ENCODE data around the gene SFTPB.
"Not testable (repeated sequence)": the region's sequence is repeated elsewhere in the genome, so short reads cannot be mapped to it uniquely, and the experiment has no call there.

The SFTPB gene

DNA sequence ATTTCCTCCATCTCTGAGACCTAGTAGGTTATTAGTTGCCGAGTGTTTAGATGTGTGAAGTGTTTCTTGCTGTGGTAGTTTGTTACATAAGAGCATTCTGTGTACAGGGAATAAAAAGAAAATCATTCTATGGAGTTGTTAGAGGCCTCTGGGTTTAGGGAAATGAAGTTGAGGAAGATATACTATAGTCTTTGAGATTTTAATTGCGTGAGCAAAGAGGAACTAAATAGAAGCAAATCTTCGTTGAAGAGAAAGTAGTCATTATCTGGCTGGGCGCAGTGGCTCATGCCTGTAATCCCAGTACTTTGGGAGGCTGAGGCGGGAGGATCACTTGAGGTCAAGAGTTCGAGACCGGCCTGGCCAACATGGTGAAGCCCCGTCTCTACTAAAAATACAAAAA lies 33.0 kb downstream of the SFTPB start:
- DNase-seq (ENCODE audit: extremely low read depth, low read depth): no peak
- TF ChIP-seq CTCF (IDR thresholded peaks at IDR 0.05; ENCODE audit: low read depth, low read length): no peak

DNA sequence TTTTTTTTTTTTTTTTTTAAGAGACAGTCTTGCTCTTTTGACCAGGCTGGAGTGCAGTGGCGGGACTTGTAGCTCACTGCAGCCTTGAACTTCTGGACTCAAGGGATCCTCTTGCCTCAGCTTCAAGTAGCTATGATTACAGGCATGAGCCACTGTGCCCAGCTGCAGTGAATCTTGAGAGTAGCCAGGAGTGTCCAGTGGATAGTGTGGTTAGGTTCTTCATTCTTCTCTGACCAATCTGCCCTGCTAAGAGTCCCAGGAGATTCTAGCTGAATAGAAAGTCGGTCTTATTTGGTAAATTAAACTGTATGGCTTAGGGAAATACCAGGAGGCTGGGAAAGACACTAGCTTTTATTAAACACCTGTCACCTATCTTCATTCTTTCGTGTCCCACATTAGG lies 36.7 kb downstream of the SFTPB start:
- no peak for DNase-seq (ENCODE audit: extremely low read depth, low read depth)
- no peak for TF ChIP-seq CTCF (IDR thresholded peaks at IDR 0.05; ENCODE audit: low read depth, low read length)

GRCh38 chr2:85628658-85629057 lies 39.3 kb downstream of the SFTPB start:
- DNase-seq (ENCODE audit: extremely low read depth, low read depth): no peak
- no peak for TF ChIP-seq CTCF (IDR thresholded peaks at IDR 0.05; ENCODE audit: low read depth, low read length)

DNA sequence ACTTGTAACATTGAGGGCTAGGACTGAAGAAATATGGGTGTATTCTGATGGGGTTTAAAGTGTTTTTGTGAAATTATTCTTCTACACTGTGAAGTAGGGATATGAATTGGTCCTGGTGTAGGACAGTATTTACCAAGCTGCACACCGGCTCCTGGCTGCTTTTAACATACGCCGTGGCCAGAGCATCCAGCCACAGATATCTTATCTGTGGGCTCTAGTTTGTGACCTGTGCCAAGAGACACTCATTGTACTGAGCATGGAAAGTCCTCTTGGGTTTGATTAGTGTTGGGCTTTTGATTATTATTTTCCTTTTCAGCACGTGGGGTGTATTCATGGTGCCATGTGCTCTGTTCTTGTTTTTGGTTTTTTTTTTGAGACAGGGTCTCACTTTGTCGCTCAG lies 44.0 kb downstream of the SFTPB start:
- no peak for DNase-seq (ENCODE audit: extremely low read depth, low read depth)
- TF ChIP-seq CTCF (IDR thresholded peaks at IDR 0.05; ENCODE audit: low read depth, low read length): no peak

DNA sequence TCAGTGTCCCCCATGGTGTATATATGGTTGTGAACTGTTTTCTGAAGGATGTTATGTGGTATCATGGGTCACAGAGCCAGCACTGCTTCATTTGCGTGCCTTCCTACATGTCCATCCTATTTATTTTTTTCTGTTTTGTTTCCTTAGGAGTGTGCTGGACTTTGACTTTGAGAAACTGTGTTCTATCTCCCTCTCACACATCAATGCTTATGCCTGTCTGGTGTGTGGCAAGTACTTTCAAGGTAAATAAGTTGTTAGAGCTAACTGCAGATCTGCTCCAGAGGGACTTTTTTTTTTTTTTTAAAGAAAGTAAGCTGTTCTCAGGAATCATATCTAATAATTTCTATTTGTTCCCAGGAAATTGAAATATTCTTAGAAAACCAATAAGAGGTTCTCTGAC lies 46.7 kb downstream of the SFTPB start:
- no peak for DNase-seq (ENCODE audit: extremely low read depth, low read depth)
- TF ChIP-seq CTCF (IDR thresholded peaks at IDR 0.05; ENCODE audit: low read depth, low read length): no peak

DNA sequence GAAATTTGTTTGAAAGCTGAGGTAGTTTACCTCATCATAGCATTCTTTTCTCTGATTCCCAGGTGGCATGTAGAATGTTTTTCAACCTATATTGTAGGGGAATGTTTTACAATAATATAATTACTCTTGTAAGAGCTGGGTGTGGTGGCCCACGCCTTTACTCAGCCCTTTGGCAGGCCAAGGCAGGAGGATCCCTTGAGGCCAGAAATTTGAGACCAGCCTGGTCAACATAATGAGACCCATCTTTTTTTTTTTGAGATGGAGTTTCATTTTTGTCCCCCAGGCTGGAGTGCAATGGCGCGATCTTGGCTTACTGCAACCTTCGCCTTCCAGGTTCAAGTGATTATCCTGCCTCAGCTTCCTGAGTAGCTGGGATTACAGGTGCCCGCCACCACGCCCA lies 48.4 kb downstream of the SFTPB start:
- no peak for DNase-seq (ENCODE audit: extremely low read depth, low read depth)

DNA sequence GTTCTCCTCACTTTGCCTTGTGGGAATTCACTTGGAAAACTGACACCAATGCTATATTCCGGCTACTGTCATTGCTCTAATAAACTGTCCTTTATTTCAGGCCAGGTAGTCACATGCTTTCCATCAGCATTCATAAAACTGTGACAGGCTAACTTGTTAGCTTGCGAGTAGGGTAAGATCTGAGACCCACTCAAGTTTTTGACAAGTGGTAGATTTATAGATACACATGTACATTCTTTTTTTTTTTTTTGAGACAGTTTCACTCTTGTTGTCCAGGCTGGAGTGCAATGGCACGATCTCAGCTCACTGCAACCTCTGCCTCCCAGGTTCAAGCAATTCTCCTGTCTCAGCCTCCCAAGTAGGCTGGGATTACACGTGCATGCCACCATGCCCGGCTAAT lies 50.3 kb downstream of the SFTPB start:
- not testable (repeated sequence) for DNase-seq (ENCODE audit: extremely low read depth, low read depth)

More for the DNA sequence above, 48.4 kb downstream of the SFTPB start:
- TF ChIP-seq CTCF (IDR thresholded peaks at IDR 0.05; ENCODE audit: low read depth, low read length): no peak

DNA sequence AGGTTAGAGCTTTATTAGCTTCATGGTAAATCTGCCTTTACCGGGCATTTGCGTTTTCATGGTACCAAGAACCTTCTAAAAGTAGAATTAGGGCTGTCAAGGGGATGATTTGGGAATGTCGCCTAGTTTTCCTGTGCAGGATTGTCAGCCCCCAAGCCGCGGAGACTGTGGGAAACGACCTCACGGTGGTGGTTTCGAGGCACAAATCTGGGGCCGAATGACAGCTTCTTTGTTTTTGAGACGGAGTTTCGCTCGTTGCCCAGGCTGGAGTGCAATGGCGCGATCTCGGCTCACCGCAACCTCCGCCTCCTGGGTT lies 52.6 kb downstream of the SFTPB start:
- TF ChIP-seq CTCF (IDR thresholded peaks at IDR 0.05; ENCODE audit: low read depth, low read length): no peak
- no peak for DNase-seq (ENCODE audit: extremely low read depth, low read depth)

DNA sequence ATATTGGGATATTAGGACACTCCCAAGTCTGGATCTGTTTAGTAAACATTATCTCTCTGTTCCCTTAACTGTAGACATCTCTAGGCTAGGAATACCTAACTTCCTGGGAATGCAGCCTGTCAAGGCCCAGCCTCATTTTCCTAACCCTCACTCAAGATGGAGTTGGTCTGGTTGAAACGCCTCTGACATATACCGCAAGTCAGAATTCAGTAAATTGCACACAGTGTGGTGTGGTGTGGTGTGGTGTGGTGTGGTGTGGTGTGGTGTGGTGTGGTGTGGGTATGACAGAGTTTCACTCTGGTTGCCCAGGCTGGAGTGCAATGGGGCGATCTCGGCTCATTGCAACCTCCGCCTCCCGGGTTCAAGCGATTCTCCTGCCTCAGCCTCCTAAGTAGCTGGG lies 53.2 kb downstream of the SFTPB start:
- DNase-seq (ENCODE audit: extremely low read depth, low read depth): not testable (repeated sequence)
